Measurements from ENCODE around the gene KCNMA1.

- TF ChIP-seq CTCF (IDR thresholded peaks at IDR 0.05) (no peak), EP300 (IDR thresholded peaks at IDR 0.05) (no peak), POLR2AphosphoS5 (IDR thresholded peaks at IDR 0.05) (no peak), POLR2A (IDR thresholded peaks at IDR 0.05) (no peak)
These were observed 594.2 kb downstream of the KCNMA1 start for GRCh38 chr10:77043420-77043763.
